HepG2 (cell line): ENCODE measurements around the gene MFAP4. TPM values are rescaled to one million over a fixed set of nuclear protein-coding genes. Genes with fewer than 3 reads are reported as not detected.

Experiments
- ATAC-seq: fragments of 200-7000 bp; cut with Tn5 transposase; 3 replicates; pipeline ENCODE4 v1.9.1; 2020; ENCODE audit warnings: mild to moderate bottlenecking, moderate library complexity
- BruUV-seq: library from RNA; stranded (reverse); fragments of 400-500 nt; replicated peaks from 2 replicates; lab custom pipeline; 2021; lab: Mats Ljungman, UMichigan
- CTCF ChIA-PET: fragments of 300-600 bp; formaldehyde crosslinking; extraction: SDS; loops from one replicate; lab custom pipeline; 2021; ENCODE audit warnings: low total read pairs, inconsistent platforms, low intra/inter-chr PET ratio; lab: Yijun Ruan, JAX
- POLR2A ChIA-PET: fragments of 350-600 bp; sonication (Branson Sonifier 250); formaldehyde crosslinking; loops from one replicate; lab custom pipeline; 2020; ENCODE audit warnings: antibody characterized with exemption, inconsistent platforms; lab: Yijun Ruan, JAX
- DNase-seq: peaks from one replicate; pipeline ENCODE4 v3.0.0-alpha.2; 2015; ENCODE audit warnings: low spot score
- FAIRE-seq: peaks from 3 replicates; lab custom pipeline; 2011; peaks lifted over from hg19 to GRCh38; lab: Jason Lieb, UNC
- H2AFZ ChIP-seq: one replicate; pipeline ENCODE4 v1.6.1; 2011; ENCODE audit warnings: low read length, inconsistent platforms
- H3K27ac ChIP-seq: fragments of 300-600 bp; 3 replicates; pipeline ENCODE4 v1.8.0; 2011; ENCODE audit warnings: mixed run types, mild to moderate bottlenecking, mixed read lengths, low read length, inconsistent platforms; ENCODE audit not compliant: insufficient read depth; ENCODE audit errors: extremely low read length
- H3K27me3 ChIP-seq, 2 experiments: fragments of 200-600 bp in 1 of 2; 2 replicates in 1 of 2; 3 replicates in 1 of 2; pipeline versions ENCODE4 v1.6.0 to v1.8.0; 2011; ENCODE audit warnings: low read length in 2 of 2, mild to moderate bottlenecking in 2 of 2, moderate library complexity in 2 of 2, inconsistent platforms in 1 of 2; ENCODE audit not compliant: insufficient read depth in 2 of 2, control insufficient read depth in 1 of 2
- H3K36me3 ChIP-seq, 2 experiments: fragments of 200-600 bp in 1 of 2; replicated peaks in 1 of 2; 2 replicates in 1 of 2; 3 replicates in 1 of 2; pipeline versions ENCODE4 v1.5.1 to v1.8.0; 2011; ENCODE audit warnings: low read length in 2 of 2, inconsistent platforms in 1 of 2; ENCODE audit not compliant: insufficient read depth in 2 of 2, control insufficient read depth in 1 of 2
- H3K4me1 ChIP-seq: 2 replicates; pipeline ENCODE4 v1.5.1; 2012; ENCODE audit warnings: low read length, inconsistent platforms; ENCODE audit not compliant: insufficient read depth
- H3K4me2 ChIP-seq: 2 replicates; pipeline ENCODE4 v1.6.0; 2011; ENCODE audit warnings: low read depth, low read length, inconsistent platforms
- H3K4me3 ChIP-seq, 3 experiments: fragments of 200-600 bp in 1 of 3; sonication (generic), shearing (Covaris generic) in 1 of 3; replicated peaks in 1 of 3; 2 replicates each; pipeline ENCODE4 v1.5.1; 2011 to 2016; ENCODE audit warnings: low read length in 3 of 3, inconsistent platforms in 2 of 3, low read depth in 2 of 3, mild to moderate bottlenecking in 2 of 3, control low read depth in 1 of 3, mixed read lengths in 1 of 3; ENCODE audit not compliant: insufficient read depth in 1 of 3
- H3K79me2 ChIP-seq: one replicate; pipeline ENCODE4 v1.6.1; 2011; ENCODE audit warnings: low read length, inconsistent platforms; ENCODE audit not compliant: insufficient read depth
- H3K9ac ChIP-seq: 2 replicates; pipeline ENCODE4 v1.6.0; 2011; ENCODE audit warnings: mild to moderate bottlenecking, low read depth, low read length, inconsistent platforms; ENCODE audit not compliant: insufficient read depth
- H3K9me3 ChIP-seq: 2 replicates; pipeline ENCODE4 v1.5.1; 2012; ENCODE audit warnings: mild to moderate bottlenecking, low read length
- H4K20me1 ChIP-seq: 2 replicates; pipeline ENCODE4 v1.6.0; 2011; ENCODE audit warnings: inconsistent platforms, mild to moderate bottlenecking, low read length, moderate library complexity; ENCODE audit not compliant: insufficient read depth
- MAFF ChIP-seq: IDR thresholded peaks from 2 replicates; pipeline ENCODE4 v1.6.1; 2011; ENCODE audit warnings: low read depth, low read length, improper control_type of control experiment
- NFE2 ChIP-seq: sonication (generic); formaldehyde crosslinking; IDR thresholded peaks from 2 replicates; pipeline ENCODE4 v1.4.0; 2020; ENCODE audit warnings: missing genetic modification reagents
- NFE2L1 ChIP-seq: sonication (generic); formaldehyde crosslinking; IDR thresholded peaks from 2 replicates; pipeline ENCODE4 v1.4.0; 2020; ENCODE audit warnings: missing genetic modification reagents, mild to moderate bottlenecking, borderline replicate concordance
- PRDM10 ChIP-seq: sonication (generic); formaldehyde crosslinking; IDR thresholded peaks from 2 replicates; pipeline ENCODE4 v1.4.0; 2020; ENCODE audit warnings: low read depth, missing genetic modification reagents
- RNF2 ChIP-seq: fragments of 450-650 bp; conservative IDR thresholded peaks from 2 replicates; pipeline ENCODE4 v1.6.1; 2016; ENCODE audit warnings: low read depth
- SAFB2 ChIP-seq: sonication (generic); formaldehyde crosslinking; IDR thresholded peaks from 2 replicates; pipeline ENCODE4 v1.5.1; 2020; ENCODE audit warnings: missing genetic modification reagents, low read depth, mild to moderate bottlenecking, borderline replicate concordance
- TBL1XR1 ChIP-seq: fragments of 150-350 bp; IDR thresholded peaks from 2 replicates; pipeline ENCODE4 v1.6.1; 2014; ENCODE audit warnings: borderline replicate concordance, low read length; ENCODE audit not compliant: partially characterized antibody
- TCF7 ChIP-seq: sonication (generic); IDR thresholded peaks from 2 replicates; pipeline ENCODE4 v1.6.1; 2016; ENCODE audit warnings: antibody characterized with exemption, low read depth
- TFDP1 ChIP-seq: IDR thresholded peaks from 2 replicates; pipeline ENCODE4 v1.6.1; 2016; ENCODE audit warnings: missing compliant biosample characterization, missing genetic modification reagents, borderline replicate concordance
- ZBTB33 ChIP-seq: sonication (generic); formaldehyde crosslinking; IDR thresholded peaks from 2 replicates; pipeline ENCODE4 v1.4.0; 2020; ENCODE audit warnings: missing genetic modification reagents
- ZFY ChIP-seq: sonication (generic); formaldehyde crosslinking; IDR thresholded peaks from 2 replicates; pipeline ENCODE4 v1.4.0; 2020; ENCODE audit warnings: missing genetic modification reagents
- ZNF225 ChIP-seq: sonication (generic); formaldehyde crosslinking; IDR thresholded peaks from 2 replicates; pipeline ENCODE4 v1.4.0; 2020; ENCODE audit warnings: mild to moderate bottlenecking, missing genetic modification reagents
- ZNF343 ChIP-seq: sonication (generic); formaldehyde crosslinking; IDR thresholded peaks from 2 replicates; pipeline ENCODE4 v1.4.0; 2020; ENCODE audit warnings: mild to moderate bottlenecking, missing genetic modification reagents
- WGBS: methylation state at CpG from one replicate; pipeline ENCODE4 v1.1.6; 2017; ENCODE audit warnings: low lambda C conversion rate; 5-methylcytosine and 5-hydroxymethylcytosine counted together
- in situ Hi-C: cut with HindIII; loops from 2 replicates; pipeline ENCODE4 v1.10.0; 2017; ENCODE audit warnings: low pct_unique_long_range_greater_than_20kb; ENCODE audit not compliant: extremely low pct_ligation_motif_present
- intact Hi-C: fragments of 100-400 bp; cut with micrococcal nuclease; formaldehyde crosslinking; loops from one replicate; pipeline ENCODE4 v1.10.0; 2022; ENCODE audit not compliant: unreplicated experiment
- polyA plus RNA-seq, 8 experiments: library from polyadenylated mRNA; depleted of rRNA in 3 of 8; stranded (reverse) in 7 of 8; unstranded in 1 of 8; fragments of >200 nt; fragmentation: Illumina TruSeq in 4 of 8; extraction: Trizol in 4 of 8; gene quantifications; 2 replicates each; pipeline versions ENCODE4 v1.2.1 to v1.2.3, GENCODE V29; 2011 to 2016; ENCODE audit warnings: low read depth in 4 of 8, missing spikeins in 1 of 8, mixed read lengths in 1 of 8; ENCODE audit not compliant: insufficient read depth in 1 of 8
- total RNA-seq, 5 experiments: library from RNA; depleted of rRNA; stranded (reverse); fragments of >200 nt; fragmentation: Illumina TruSeq; extraction: Trizol; gene quantifications; 2 replicates each; pipeline ENCODE4 v1.2.3, GENCODE V29; 2016; ENCODE audit warnings: low read depth in 1 of 5

Gene MFAP4
- total and polyA plus RNA-seq, 2 of the 13 experiments (the other 11 are each of a cell fraction or from before 2014, with no cell fraction given): 0.08 TPM; not detected in 1

GRCh38 chr17:19346351-19347255 lies 40.4 kb downstream of the MFAP4 start:
- H4K20me1 ChIP-seq: no peaks in the 10 kb centered on the region
- POLR2A ChIA-PET: interaction anchor here (0.9 to 3.4 kb wide), 5 partner anchors 9 to 28 kb away, joined by 3 to 26 read pairs (median 3); no protein-coding TSS in a partner anchor
- TF ChIP-seq ZBTB33 (CRISPR knock-in tag): no peak
- TF ChIP-seq MAFF: 0 out of 2 replicates have a peak, but pooled peaks have one; percentile 31
- no peak for TF ChIP-seq TBL1XR1
- TF ChIP-seq ZNF225 (CRISPR knock-in tag): 0 out of 2 replicates have a peak, but pooled peaks have one; percentile 55
- TF ChIP-seq TFDP1 (CRISPR knock-in tag): 0 out of 2 replicates have a peak, but pooled peaks have one; percentile 16
- peak; percentile 90 for TF ChIP-seq NFE2L1
- no peak for TF ChIP-seq RNF2
- no peak for TF ChIP-seq ZNF343 (CRISPR knock-in tag)
- TF ChIP-seq TCF7: 0 out of 2 replicates have a peak, but pooled peaks have one; percentile 17
- TF ChIP-seq NFE2 (CRISPR knock-in tag): peak; percentile 93
- TF ChIP-seq ZFY: peak; percentile 37
- TF ChIP-seq SAFB2 (CRISPR knock-in tag): 0 out of 2 replicates have a peak, but pooled peaks have one; percentile 42
- TF ChIP-seq PRDM10 (CRISPR knock-in tag): 0 out of 2 replicates have a peak, but pooled peaks have one; percentile 12

More at GRCh38 chr17:19346351-19347255, 40.4 kb downstream of the MFAP4 start:
- Histone ChIP-seq H3K4me2 (peak overlapping the region; percentile 25; the same call in 1 of the 2 replicates), H3K27me3 (no peaks in the 10 kb centered on the region), H2AFZ (no peak overlapping the region), H3K4me1 (peaks cover 45% of the 10 kb centered on the region), H3K36me3 (peaks cover 0 to under 1% of the 10 kb centered on the region in 2 experiments; a peak in 2 of 5 replicates), H3K4me3 (peak overlapping the region in 1 of 3 experiments; percentile 17; a peak in 1 of 6 replicates), H3K9ac (peak overlapping the region; percentile 54), H3K9me3 (no peaks in the 10 kb centered on the region), H3K27ac (peak overlapping the region; percentile 73), H3K79me2 (no peaks in the 10 kb centered on the region)
- CTCF ChIA-PET: no interaction called here
- in situ Hi-C loops: no loop called here
- TSS peak; percentile 51 for BruUV-seq
- intact Hi-C loops: no loop called here
- peak; percentile 59 for FAIRE-seq
- WGBS: 69% methylated on average over 12 of the region's 19 CpGs
- DNase-seq: peak; percentile 74
- ATAC-seq: peak; percentile 70
